Measurements from ENCODE around the gene DIDO1. TPM values are rescaled to one million over a fixed set of nuclear protein-coding genes. Genes with fewer than 3 reads are reported as not detected.

Gene DIDO1
- total RNA-seq, 4 donors from 2014 or later: 64.5 to 89.7 (median 78.9) TPM

- peaks cover 0 to 23% (median 13%) of the 10 kb centered on the region in 4 donors for H3K4me1 ChIP-seq
- no peaks in the 10 kb centered on the region for H3K27me3 ChIP-seq
- peaks cover 0 to 41% (median 0%) of the 10 kb centered on the region in 3 donors for H3K36me3 ChIP-seq
- no peak overlapping the region for H3K4me3 ChIP-seq
- H3K9me3 ChIP-seq: no peaks in the 10 kb centered on the region
- no peak overlapping the region for H3K27ac ChIP-seq
- TF ChIP-seq EP300 (IDR thresholded peaks at IDR 0.05) (no peak), POLR2A (IDR thresholded peaks at IDR 0.05) (no peak), CTCF (IDR thresholded peaks at IDR 0.05) (no peak)
- 87 to 89% methylated on average over 20 of the region's 20 CpGs for WGBS, 2 donors
- DNase-seq (ENCODE audit: low spot score in 2 of 2): no peak
These were observed 47.9 kb downstream of the DIDO1 start for GRCh38 chr20:62878244-62879038.

GRCh38 chr20:62876902-62877816 is 49.1 kb downstream of the DIDO1 start:
- TF ChIP-seq CTCF (IDR thresholded peaks at IDR 0.05) (no peak), EP300 (IDR thresholded peaks at IDR 0.05) (no peak), POLR2A (IDR thresholded peaks at IDR 0.05) (no peak)

GRCh38 chr20:62876501-62876901 is 49.8 kb downstream of the DIDO1 start:
- WGBS, 2 donors: 63 to 74% methylated on average over 11 to 13 of the region's 13 CpGs
- Histone ChIP-seq H3K4me3 (no peak overlapping the region), H3K27ac (peak overlapping the region in 3 of 4 donors; percentile 62 to 86 (median 85)), H3K27me3 (no peaks in the 10 kb centered on the region), H3K36me3 (peaks cover 0 to 26% (median 0%) of the 10 kb centered on the region in 3 donors), H3K4me1 (peaks cover 0 to 23% (median 13%) of the 10 kb centered on the region in 4 donors), H3K9me3 (no peaks in the 10 kb centered on the region)
- DNase-seq (ENCODE audit: low spot score in 2 of 2): no peak
- TF ChIP-seq EP300 (IDR thresholded peaks at IDR 0.05) (no peak), POLR2A (IDR thresholded peaks at IDR 0.05) (no peak), CTCF (IDR thresholded peaks at IDR 0.05) (no peak)

More at GRCh38 chr20:62876902-62877816, 49.1 kb downstream of the DIDO1 start:
- Histone ChIP-seq H3K27me3 (no peaks in the 10 kb centered on the region), H3K4me3 (no peak overlapping the region), H3K9me3 (no peaks in the 10 kb centered on the region), H3K4me1 (peaks cover 0 to 23% (median 13%) of the 10 kb centered on the region in 4 donors), H3K27ac (peak overlapping the region in 3 of 4 donors; percentile 62 to 86 (median 85)), H3K36me3 (peaks cover 0 to 32% (median 0%) of the 10 kb centered on the region in 3 donors)
- DNase-seq (ENCODE audit: low spot score in 2 of 2): peak; percentile 62 to 63
- 51 to 60% methylated on average over 35 to 39 of the region's 48 CpGs for WGBS, 2 donors

- Histone ChIP-seq H3K9me3 (no peaks in the 10 kb centered on the region), H3K4me1 (peaks cover 0 to 23% (median 13%) of the 10 kb centered on the region in 4 donors), H3K27me3 (no peaks in the 10 kb centered on the region), H3K36me3 (peaks cover 0 to 18% (median 0%) of the 10 kb centered on the region in 3 donors), H3K4me3 (peak overlapping the region in 1 of 4 donors; percentile 0), H3K27ac (peak overlapping the region; percentile 45 to 86 (median 74))
- TF ChIP-seq POLR2A (IDR thresholded peaks at IDR 0.05) (peak in 1 of 2 donors; percentile 13), EP300 (IDR thresholded peaks at IDR 0.05) (peak in 1 of 2 donors; percentile 55), CTCF (IDR thresholded peaks at IDR 0.05) (peak; percentile 25 to 64 (median 47))
- peak; percentile 53 for DNase-seq (ENCODE audit: low spot score in 2 of 2)
- WGBS, 2 donors: 31 to 51% methylated on average over 19 to 29 of the region's 34 CpGs
These were observed 50.6 kb downstream of the DIDO1 start for GRCh38 chr20:62875419-62876361.
